SHP77 (cell line): Measurements from ENCODE around the gene MSLN.

ENCODE experiments used
- DNase-seq, 2 experiments: peaks; one replicate each; lab custom pipeline; 2025; lab: John Stamatoyannopoulos, UW

Gene MSLN

DNA sequence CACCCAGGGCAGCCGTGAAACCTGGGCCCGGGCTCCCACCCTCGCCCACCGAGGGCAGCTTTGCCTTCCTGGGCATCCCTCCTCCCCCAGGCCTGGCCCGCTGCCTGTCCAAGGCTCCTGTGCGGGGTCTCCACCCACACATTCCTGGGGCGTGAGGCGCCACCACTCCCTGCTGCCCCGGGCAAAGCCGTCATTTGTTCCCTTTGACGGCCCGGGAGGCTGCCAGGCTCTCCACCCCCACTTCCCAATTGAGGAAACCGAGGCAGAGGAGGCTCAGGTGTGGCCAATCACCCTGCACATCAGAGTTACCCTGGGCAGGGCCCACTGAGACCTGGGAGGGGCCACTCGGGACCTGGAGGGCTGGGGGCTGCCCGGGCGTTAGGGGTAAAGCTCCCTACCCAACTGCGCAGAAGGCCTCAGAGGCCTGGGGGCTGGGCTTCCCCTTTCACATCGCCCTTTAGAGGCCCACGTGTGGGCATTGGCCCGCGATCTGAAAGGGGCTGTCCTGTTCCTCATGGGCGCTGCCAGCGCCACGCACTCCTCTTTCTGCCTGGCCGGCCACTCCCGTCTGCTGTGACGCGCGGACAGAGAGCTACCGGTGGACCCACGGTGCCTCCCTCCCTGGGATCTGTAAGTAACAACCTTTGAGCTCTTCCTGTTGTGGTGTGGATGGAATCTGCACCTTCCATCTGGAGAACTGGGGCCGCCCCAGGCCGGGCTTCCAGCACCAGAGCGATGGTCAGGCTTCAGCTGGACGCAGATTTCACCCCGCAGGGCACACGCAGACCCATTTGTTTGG, at the start of gene MSLN:
Gene MSLN (plus strand): TSS at position 190 of the 799 bp plus-strand sequence. CDS start 1,947 bp downstream, outside the sequence.
- no peak for DNase-seq

DNA sequence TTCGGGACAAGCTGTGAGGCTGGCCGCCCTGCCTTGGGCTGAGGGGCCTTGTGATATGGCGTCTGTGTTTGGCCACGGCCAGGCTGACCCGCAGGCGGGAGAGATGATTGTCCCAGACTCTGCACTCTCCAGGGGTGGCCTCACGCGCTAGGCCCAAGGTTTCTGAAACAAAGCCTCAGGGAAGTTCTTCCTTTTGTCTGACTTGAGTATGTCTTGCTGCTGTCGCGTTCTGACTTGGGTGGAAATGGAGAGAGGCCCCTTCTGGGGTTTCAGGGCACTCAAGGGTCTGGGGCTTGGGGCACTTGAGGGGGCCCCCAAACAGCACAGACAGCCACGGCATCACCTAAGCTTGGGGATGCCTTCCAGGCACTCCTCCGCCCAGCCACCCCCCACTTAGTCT, 49.5 kb upstream of the MSLN start:
- DNase-seq, result no peak

DNA sequence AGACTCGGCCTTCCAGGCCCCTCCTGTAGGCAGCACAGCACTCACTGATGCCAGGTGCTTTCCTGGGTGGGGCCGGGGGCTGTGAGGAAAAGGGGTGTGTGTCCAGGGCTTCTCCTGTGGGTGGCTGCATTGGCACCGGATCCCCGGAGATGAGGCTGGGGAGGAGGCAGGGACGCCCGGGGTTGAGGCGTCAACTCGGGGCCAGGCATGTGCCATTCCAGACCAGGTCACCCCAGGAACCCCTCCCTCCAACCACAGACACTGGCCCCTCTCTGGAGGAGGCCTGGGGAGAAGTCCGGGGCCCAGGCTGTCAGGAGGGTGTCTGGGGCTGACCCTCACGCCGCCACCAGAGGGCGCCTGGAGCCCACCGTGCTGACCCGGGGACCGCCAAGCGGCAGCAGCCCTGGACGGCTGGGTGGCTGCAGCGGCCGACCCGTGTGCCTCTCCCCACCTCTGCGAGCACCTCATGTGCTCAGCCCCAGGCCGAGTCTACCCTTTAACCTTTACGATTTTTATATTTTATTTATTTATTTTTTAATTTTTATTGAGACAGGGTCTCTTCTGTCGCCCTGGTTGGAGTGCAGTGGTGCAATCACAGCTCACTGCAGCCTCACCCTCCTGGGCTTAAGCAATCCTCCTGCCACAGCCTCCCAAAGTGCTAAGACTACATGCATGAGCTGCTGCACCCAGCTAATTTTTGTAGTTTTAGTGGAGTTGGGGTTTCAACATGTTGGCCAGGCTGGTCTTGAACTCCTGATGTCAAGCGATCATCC, 48.8 kb upstream of the MSLN start:
- peak in 1 of 2 experiments; percentile 73 for DNase-seq

DNA sequence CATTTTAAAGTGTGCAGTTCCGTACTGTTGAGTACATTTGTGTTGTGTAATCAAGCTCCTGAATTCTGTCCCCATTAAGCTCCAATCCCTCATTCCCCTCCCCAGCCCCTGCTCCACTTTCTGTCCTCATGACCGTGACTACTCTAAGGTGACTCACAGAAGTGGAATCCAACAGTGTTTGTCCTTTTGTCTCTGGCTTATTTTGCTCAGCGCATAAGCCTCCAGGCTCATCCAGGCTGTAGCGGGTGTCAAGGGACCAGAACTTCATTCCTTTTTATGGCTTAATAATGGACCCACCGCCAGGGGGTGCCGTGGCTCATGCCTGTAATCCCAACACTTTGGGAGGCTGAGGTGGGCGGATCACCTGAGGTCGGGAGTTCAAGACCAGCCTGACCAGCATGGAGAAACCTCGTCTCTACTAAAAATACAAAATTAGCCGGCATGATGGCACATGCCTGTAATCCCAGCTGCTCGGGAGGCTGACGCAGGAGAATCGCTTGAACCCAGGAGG, 47.7 kb upstream of the MSLN start:
- DNase-seq, result peak in 1 of 2 experiments; percentile 12

DNA sequence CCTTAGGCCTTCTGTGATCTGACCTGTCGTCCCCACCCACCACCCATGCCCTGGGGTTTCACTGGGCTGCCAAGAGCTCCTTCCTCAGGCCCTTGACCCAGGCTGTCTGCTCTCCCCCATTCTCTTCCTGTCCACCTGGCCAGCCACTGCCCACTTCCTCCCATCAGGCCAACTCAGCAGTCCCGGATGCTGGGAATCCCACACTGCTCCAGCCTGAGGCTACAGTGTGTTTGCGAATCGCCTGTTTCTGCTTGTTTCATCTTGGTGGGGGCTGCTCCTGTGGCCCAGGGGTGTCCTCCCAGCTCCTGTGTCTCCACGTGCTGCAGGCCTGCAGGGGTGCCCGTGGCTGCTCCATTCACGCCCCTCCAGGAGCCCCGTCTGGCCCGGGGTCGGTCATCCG, 46.5 kb upstream of the MSLN start:
- peak in 1 of 2 experiments; percentile 19 for DNase-seq

DNA sequence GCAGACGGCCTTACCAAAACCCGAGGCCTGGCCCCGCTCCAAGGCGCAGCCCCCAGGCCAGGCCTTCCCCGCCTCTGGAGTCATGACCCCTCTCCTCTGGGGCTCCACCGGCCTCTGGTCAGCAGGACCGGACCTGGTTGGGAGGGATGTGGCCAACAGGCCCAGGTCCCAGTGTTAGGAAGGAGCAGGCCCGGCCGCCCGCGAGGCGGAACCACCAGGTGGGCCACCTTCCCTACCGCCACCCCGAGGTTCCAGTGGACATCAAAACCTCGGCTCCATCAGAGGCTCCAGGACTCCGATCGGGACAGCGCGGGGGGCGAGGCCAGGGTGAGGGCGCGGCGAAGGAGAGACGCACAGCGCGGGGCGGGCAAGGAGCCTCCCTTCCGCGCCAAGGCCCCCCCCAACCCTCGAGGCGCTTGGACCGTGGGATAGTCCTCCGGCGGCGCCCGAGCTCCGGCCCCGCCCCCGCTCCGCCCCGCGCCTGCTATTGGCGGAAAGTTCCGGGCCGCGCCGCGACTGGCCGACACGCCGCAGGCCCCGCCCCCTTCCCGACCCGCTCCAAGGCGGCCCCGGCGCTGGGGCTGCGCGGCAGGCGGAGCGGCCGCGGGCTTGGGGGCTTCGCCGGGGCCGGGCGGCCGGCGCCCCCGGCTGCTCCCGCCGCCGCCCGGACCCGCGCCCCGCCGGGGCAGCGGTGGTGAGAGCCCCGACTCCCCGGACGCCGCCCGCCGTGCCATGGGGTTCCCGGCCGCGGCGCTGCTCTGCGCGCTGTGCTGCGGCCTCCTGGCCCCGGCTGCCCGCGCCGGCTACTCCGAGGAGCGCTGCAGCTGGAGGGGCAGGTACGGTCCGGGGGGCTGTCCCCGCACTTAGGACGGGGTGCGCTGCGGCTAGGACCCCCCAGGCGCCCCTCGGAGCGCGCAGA, 45.7 kb upstream of the MSLN start, which contains the start of gene METRN:
Gene METRN (plus strand): TSS at position 561 of the 919 bp plus-strand sequence. CDS start 172 bp downstream, at position 733.
- DNase-seq, result peak; percentile 77 to 81

DNA sequence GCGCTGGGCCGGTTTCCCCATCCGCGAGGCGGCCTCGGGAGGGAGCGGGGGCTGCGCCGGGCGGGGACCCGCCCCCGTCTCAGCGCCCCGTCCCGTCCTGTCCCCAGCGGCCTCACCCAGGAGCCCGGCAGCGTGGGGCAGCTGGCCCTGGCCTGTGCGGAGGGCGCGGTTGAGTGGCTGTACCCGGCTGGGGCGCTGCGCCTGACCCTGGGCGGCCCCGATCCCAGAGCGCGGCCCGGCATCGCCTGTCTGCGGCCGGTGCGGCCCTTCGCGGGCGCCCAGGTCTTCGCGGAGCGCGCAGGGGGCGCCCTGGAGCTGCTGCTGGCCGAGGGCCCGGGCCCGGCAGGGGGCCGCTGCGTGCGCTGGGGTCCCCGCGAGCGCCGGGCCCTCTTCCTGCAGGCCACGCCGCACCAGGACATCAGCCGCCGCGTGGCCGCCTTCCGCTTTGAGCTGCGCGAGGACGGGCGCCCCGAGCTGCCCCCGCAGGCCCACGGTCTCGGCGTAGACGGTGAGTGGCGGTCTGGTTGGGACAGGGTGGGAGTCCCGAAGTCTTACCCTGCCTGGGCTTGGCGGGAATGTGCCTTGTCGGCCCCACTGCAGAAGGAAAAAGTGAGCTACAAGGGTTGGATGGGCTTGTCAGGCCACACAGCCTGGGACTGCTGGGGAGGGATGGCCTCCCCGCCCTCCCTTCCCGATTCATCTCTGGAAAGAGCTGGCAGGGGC, 44.9 kb upstream of the MSLN start:
- DNase-seq, result no peak

DNA sequence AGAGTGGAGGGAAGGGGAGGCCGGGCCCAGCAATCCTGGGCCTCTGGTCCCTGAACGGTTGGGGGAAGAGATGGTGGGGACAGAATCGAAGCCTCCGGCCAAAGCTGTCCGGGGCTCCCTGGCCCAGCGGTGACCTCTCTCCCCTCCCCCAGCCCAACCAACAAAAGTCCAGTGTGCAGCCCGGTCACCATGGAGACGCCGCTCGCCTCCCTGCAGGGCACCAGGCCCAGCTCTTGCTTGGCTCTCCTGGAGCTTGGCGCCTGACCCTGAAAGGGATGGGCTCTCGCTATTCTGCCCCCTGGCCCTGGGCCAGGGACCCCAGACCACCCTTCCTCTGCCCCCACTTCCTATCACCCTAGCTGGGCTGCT, 44.4 kb upstream of the MSLN start:
- peak in 1 of 2 experiments; percentile 26 for DNase-seq

DNA sequence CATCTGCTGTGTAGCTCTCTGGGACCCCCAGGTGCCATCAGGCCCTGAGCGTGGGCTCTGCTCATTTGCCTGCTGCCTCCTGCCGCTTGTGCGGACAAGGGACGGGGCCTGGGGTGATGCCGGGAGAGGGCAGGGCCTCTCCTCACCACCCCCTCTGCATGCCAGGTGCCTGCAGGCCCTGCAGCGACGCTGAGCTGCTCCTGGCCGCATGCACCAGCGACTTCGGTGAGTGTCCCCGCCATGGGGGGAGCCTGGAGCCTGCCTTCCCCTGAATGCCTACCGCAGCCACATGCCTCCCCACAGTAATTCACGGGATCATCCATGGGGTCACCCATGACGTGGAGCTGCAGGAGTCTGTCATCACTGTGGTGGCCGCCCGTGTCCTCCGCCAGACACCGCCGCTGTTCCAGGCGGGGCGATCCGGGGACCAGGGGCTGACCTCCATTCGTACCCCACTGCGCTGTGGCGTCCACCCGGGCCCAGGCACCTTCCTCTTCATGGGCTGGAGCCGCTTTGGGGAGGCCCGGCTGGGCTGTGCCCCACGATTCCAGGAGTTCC, 43.7 kb upstream of the MSLN start:
- no peak for DNase-seq

DNA sequence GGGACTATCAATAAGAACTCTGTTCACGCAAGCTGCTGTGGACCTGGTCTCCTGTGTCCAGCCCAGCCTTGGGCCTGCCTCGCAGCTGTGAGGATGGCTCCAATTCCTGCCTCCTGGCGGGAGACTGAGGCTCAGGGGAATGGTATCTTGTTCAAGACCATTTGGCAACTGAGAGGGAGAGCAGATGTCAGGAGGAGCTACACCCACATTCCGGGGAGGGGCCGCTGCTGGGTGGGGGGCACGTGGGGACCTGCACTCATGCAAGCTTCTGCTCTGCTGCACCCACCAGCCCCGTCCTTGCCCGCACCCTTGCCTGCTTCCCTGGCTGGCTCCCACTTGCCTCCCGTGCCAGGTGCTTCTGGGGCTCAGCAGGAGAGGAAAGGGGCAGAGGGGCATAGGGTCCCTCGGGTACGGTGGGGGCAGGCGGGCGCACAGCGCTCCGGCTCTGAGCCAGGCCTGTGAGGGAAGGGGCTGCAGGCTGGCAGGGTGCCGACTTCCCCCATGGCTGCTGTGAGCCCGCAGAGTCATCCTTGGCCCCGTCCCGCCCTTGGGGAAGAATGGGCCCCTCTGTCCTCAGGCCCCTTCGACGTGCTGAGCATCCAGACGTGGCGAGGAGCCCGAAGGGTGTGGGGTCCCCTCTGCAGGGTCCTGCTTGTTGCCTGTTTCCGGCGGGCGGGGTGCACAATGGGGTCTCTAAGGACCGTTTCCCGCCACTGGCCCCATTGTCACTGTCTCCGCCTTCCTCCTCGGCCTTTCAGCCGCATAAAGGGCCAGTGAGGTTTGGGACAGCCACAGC, 42.9 kb upstream of the MSLN start:
- DNase-seq, result no peak

DNA sequence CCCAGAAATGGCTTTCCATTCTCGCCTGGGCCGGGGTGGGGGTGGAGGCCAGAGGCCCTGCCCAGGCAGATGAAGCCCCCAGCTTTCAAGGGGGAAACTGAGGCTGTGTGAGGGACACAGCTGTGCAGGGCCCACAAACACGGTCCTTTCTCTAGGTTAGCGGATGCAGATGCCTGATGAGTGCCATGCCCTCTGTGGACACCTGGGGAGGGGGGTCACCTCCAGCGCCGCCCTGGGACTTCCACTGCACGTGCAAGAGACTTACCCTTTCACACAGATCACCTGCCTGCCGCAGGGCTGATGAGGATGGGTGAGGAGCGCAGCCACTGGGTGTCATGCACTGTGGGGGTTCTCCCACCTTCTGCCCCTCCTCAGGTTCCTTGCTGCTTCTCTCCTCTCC, 42.1 kb upstream of the MSLN start:
- no peak for DNase-seq

DNA sequence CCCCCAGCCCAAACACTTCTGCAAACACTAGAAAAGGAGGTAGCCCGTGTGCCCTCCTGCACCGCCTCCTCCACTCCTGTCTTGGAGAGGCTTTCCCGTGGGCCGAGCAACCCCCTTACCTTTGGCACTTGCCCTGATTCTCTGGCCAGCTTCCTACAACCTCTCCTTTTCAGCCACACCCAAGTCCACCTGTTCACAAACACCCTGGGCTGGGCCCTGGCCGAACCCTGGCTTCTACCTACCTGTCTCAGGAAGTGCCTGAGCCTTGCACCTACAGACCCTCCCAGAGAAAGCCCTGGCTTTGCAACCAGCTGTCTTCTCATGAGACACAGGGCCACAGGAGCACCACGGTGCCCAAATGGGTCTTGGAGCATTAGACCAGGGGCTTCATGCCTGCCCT, 41.6 kb upstream of the MSLN start:
- DNase-seq, result no peak

DNA sequence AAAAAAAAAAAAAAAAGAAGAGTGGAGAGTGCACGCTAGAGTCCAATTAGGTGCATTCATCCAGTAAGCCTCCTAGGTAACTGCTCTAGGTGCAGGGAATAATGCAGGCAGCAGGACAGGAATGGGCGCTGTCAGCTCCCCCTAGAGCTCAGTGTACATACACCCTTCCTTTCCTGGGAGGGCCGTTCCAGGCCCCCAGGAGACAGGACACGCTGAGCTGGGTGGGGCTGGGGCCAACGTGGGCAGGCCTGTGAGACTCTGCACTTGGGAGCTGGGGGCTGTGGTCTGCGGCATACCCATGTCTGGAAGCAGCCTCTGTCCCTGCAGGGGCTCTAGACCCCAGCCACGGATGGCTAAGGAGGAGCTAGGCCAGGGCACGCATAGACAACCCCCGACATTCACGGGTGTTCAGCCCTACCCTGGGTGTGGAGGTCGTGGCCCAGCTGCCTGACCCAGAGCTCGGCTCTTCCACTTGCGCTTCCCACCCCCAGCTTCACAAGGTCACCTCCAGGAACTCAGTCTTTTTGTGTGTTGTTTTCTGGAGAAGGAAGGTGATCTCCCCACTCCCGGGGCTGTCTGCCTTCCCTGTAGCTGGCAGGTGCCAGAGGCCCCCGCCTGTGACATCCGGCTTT, 40.6 kb upstream of the MSLN start:
- DNase-seq, result peak in 1 of 2 experiments; percentile 49

DNA sequence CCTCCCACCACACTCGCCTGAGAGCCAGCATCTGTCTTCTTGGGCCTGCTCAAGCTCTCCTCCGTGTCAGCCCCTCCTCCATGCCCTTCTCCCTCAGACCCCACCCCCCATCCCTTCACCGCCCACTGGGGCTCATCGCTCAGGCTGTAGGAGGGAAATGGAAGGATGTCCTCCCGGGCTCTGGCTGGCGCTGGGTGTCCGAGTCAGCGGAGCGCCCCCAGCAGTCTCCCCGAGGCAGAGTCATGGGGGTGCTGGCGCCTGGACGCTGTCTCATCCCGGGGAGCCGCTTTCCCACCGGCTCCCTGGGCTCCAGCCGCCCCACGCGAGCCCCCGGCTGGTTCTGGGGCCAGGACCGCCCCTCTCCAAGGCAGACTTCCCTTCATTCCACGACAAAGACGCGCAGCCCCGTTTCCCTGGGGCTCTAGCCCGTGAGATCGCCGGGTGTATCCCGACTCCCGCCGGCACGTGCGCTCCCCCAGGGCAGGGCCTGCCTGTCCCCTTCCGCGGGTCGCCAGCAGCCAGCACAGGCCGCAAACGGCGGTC, 40.0 kb upstream of the MSLN start:
- DNase-seq, result peak; percentile 71 to 83

DNA sequence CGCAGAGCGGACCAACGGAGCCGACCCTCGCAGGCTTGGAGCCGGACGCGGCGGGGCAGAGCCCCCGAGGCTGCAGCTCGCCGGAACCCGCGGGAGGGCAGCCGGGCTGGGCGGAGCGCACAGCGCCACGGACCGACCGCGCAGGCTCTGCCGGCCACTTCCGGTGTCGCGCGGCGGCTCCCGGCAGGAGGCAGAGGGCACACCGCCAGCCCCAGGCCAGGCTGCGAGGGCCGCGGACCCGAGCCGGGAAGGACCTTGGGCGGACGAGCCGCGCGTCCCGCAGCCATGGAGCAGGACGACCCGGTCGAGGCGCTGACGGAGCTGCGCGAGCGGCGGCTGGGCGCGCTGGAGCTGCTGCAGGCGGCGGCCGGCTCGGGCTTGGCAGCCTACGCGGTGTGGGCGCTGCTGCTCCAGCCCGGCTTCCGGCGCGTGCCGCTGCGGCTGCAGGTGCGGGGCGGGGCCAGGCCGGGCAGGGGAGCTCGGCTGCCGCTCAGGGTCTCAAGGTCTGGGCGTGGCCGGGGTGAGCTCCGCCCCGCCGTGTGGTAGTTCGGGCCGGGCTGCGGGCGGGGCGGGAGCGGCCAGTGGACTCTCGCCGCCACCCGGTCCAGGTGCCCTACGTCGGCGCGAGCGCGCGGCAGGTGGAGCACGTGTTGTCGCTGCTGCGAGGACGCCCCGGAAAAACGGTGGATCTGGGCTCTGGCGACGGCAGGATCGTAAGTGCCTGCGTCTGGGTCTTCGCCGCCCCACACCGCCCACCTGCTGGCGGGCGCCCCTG, 39.4 kb upstream of the MSLN start, which contains the start of gene ANTKMT:
Gene ANTKMT (plus strand): TSS at position 157 of the 775 bp plus-strand sequence. CDS start 129 bp downstream, at position 286.
- DNase-seq, result peak; percentile 81 to 92

DNA sequence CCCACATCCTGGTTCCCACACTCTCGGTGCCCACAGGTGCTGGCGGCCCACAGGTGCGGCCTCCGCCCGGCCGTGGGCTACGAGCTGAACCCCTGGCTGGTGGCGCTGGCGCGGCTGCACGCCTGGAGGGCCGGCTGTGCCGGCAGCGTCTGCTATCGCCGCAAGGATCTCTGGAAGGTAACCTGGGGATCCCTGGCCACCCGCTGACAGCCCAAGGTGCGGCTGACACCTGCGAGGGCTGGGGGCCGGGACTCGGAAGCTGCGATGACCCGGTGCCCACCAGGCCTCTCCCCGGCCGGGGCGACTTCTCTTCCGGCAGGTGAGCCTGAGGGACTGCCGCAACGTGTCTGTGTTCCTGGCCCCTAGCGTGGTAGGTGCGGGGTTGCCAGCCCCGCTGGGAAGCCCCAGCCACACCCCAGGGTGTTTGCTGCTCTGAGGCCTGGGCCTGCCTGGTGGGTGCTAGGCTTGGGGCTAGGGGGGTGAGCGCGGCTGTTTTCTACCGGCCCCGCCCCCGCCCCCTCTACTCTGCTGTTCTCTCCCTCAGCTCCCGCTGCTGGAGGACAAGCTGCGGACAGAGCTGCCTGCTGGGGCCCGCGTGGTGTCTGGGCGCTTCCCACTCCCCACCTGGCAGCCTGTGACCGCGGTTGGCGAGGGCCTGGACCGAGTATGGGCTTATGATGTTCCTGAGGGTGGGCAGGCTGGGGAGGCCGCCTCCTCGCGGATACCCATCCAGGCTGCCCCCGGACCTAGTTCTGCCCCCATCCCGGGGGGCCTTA, 38.6 kb upstream of the MSLN start:
- DNase-seq, result no peak

DNA sequence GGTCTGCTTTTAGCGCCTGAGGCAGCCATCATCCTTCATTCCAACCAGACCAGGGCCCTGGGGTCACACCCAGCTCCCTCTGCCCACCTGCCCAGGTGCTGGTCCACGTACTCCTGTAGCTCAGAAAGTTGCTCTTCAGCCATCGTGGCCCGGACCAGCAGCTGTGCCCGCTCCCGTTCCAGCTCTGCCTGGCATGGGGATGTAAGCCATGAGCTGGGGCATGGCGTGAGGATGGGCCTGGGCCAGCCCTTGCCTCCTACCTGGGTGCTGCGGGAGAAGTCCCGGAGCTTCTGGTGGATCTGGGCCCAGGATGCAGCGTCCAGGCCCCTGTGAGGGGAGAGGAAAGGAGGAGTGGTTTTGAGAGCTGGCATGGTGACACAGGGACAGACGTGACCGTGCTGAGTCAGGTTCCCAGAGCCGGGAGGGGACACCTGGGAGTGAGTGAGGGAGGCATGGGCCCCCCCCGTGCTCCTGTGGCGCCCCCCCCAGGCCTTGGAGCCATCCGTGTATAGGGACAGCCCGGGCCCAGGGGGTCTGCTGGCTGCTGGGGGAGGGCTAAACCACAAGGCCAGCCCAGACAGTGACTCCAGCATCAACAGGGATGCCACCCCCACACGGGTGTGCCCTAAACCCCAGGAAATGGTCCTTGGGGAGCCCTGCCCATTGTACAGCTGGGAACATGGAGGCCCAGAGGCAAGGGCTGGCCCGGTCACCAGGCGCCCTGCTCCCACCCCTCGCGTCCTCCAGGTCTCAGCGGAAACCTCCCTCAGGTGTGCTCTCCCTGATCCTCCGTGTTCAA, 37.5 kb upstream of the MSLN start:
- DNase-seq, result no peak
